GM23248 (cell line): ENCODE data around the gene TGM6. TPM values are rescaled to one million over a fixed set of nuclear protein-coding genes. Genes with fewer than 3 reads are reported as not detected.

Experiments
- DNase-seq: peaks from one replicate; pipeline ENCODE4 v3.0.0-alpha.2; 2015
- H2AFZ ChIP-seq: fragments of 200-600 bp; sonication (generic); 2 replicates; pipeline ENCODE4 v1.6.1; 2016; ENCODE audit warnings: antibody characterized with exemption
- H3F3A ChIP-seq: fragments of 200-600 bp; sonication (generic); 2 replicates; pipeline ENCODE4 v1.6.1; 2016; ENCODE audit warnings: mild to moderate bottlenecking, antibody characterized with exemption, mixed run types; ENCODE audit not compliant: insufficient read depth
- H3K27ac ChIP-seq: fragments of 200-600 bp; sonication (generic); 2 replicates; pipeline ENCODE4 v1.5.1; 2016; ENCODE audit warnings: mild to moderate bottlenecking
- H3K27me3 ChIP-seq: fragments of 200-600 bp; sonication (generic); replicated peaks from 2 replicates; pipeline ENCODE4 v1.6.1; 2016; ENCODE audit warnings: mild to moderate bottlenecking; ENCODE audit not compliant: insufficient read depth
- H3K36me3 ChIP-seq: fragments of 200-600 bp; sonication (generic); 2 replicates; pipeline ENCODE4 v1.6.1; 2016; ENCODE audit warnings: low read depth, mild to moderate bottlenecking
- H3K4me1 ChIP-seq: fragments of 200-600 bp; sonication (generic); 2 replicates; pipeline ENCODE4 v1.6.1; 2016; ENCODE audit warnings: mild to moderate bottlenecking; ENCODE audit not compliant: insufficient read depth
- H3K4me2 ChIP-seq: fragments of 200-600 bp; sonication (generic); one replicate; pipeline ENCODE4 v1.6.1; 2016; ENCODE audit warnings: mild to moderate bottlenecking; ENCODE audit not compliant: unreplicated experiment
- H3K4me3 ChIP-seq: fragments of 200-600 bp; sonication (generic); 2 replicates; pipeline ENCODE4 v1.5.1; 2016; ENCODE audit warnings: mild to moderate bottlenecking
- H3K79me2 ChIP-seq: fragments of 200-600 bp; sonication (generic); 2 replicates; pipeline ENCODE4 v1.6.1; 2016; ENCODE audit warnings: mild to moderate bottlenecking; ENCODE audit not compliant: insufficient read depth
- H3K9ac ChIP-seq: fragments of 200-600 bp; sonication (generic); 2 replicates; pipeline ENCODE4 v1.6.1; 2016; ENCODE audit warnings: mild to moderate bottlenecking
- H3K9me2 ChIP-seq: fragments of 200-600 bp; sonication (generic); 2 replicates; pipeline ENCODE4 v1.6.1; 2016; ENCODE audit warnings: mixed run types, mild to moderate bottlenecking, moderate library complexity; ENCODE audit not compliant: insufficient read depth
- H3K9me3 ChIP-seq: fragments of 200-600 bp; sonication (generic); one replicate; pipeline ENCODE4 v1.6.1; 2017; ENCODE audit warnings: low read depth
- H4K20me1 ChIP-seq: fragments of 200-600 bp; sonication (generic); 2 replicates; pipeline ENCODE4 v1.6.0; 2016; ENCODE audit not compliant: insufficient read depth
- EZH2 ChIP-seq: fragments of 200-600 bp; sonication (generic); IDR thresholded peaks from 2 replicates; pipeline ENCODE4 v1.6.1; 2018; ENCODE audit warnings: antibody characterized with exemption, mild to moderate bottlenecking; ENCODE audit not compliant: insufficient read depth, poor library complexity, severe bottlenecking
- EZH2phosphoT487 ChIP-seq: fragments of 200-600 bp; sonication (generic); IDR thresholded peaks from 2 replicates; pipeline ENCODE4 v1.6.1; 2018; ENCODE audit warnings: antibody characterized with exemption, moderate library complexity, mild to moderate bottlenecking, low read depth; ENCODE audit not compliant: insufficient read depth
- WGBS, 2 experiments: methylation state at CpG; one replicate each; pipeline ENCODE4 v1.1.6; 2015 to 2017; ENCODE audit warnings: low lambda C conversion rate in 2 of 2, low coverage in 1 of 2; ENCODE audit errors: missing lambda C conversion rate in 2 of 2; 5-methylcytosine and 5-hydroxymethylcytosine counted together
- in situ Hi-C: fragments of 300-500 bp; cut with MboI; formaldehyde crosslinking; loops from 2 replicates; pipeline ENCODE4 v1.15.0; 2020
- polyA plus RNA-seq: library from polyadenylated mRNA; unstranded; fragments of >200 nt; fragmentation: Nextera tagmentation; extraction: Ambion mirVana; gene quantifications from 2 replicates; pipeline ENCODE4 v1.2.1, GENCODE V29; 2016
- total RNA-seq: library from RNA; depleted of rRNA; stranded (reverse); fragments of >200 nt; shearing (Covaris generic); gene quantifications from 2 replicates; pipeline ENCODE4 v1.2.3, GENCODE V29; 2014

The TGM6 gene
- total and polyA plus RNA-seq, 2 experiments from 2014 or later = not detected

- DNase-seq = no peak
Observed at GRCh38 chr20:2363587-2363986, 17.1 kb upstream of the TGM6 start.

GRCh38 chr20:2364044-2364443 lies 16.7 kb upstream of the TGM6 start:
- TF ChIP-seq EZH2 (no peak), EZH2phosphoT487 (no peak)
- Histone ChIP-seq H3K27me3 (no peaks in the 10 kb centered on the region), H3K4me3 (no peak overlapping the region), H3K4me1 (peaks cover 10% of the 10 kb centered on the region), H2AFZ (no peak overlapping the region), H3K79me2 (no peaks in the 10 kb centered on the region), H3F3A (0 out of 2 replicates have a peak, but pooled peaks cover 5% of the 10 kb centered on the region), H4K20me1 (no peaks in the 10 kb centered on the region), H3K4me2 (peak overlapping the region; percentile 13), H3K27ac (peak overlapping the region; percentile 16; the same call in 1 of the 2 replicates), H3K9ac (no peak overlapping the region), H3K9me2 (no peaks in the 10 kb centered on the region), H3K9me3 (peaks cover 7% of the 10 kb centered on the region), H3K36me3 (0 out of 2 replicates have a peak, but pooled peaks cover 4% of the 10 kb centered on the region)
- 47 to 54% methylated on average over 4 of the region's 4 CpGs for WGBS, 2 experiments
- in situ Hi-C loops = no loop called here
- DNase-seq = peak; percentile 87

More at GRCh38 chr20:2363587-2363986, 17.1 kb upstream of the TGM6 start:
- H3K9me2 ChIP-seq = no peaks in the 10 kb centered on the region
- H3K4me1 ChIP-seq = peaks cover 10% of the 10 kb centered on the region
- in situ Hi-C loops = no loop called here
- H3K36me3 ChIP-seq = 0 out of 2 replicates have a peak, but pooled peaks cover 4% of the 10 kb centered on the region
- H2AFZ ChIP-seq = no peak overlapping the region
- H3K27ac ChIP-seq = peak overlapping the region; percentile 16; the same call in 1 of the 2 replicates
- H3F3A ChIP-seq = 0 out of 2 replicates have a peak, but pooled peaks cover 5% of the 10 kb centered on the region
- H3K27me3 ChIP-seq = no peaks in the 10 kb centered on the region
- H3K79me2 ChIP-seq = no peaks in the 10 kb centered on the region
- no peak overlapping the region for H3K9ac ChIP-seq
- no peak overlapping the region for H3K4me2 ChIP-seq
- no peaks in the 10 kb centered on the region for H4K20me1 ChIP-seq
- WGBS, 2 experiments = 32 to 64% methylated on average over 1 of the region's 1 CpG
- H3K9me3 ChIP-seq = peaks cover 7% of the 10 kb centered on the region
- TF ChIP-seq EZH2 = no peak
- TF ChIP-seq EZH2phosphoT487 = no peak
- no peak overlapping the region for H3K4me3 ChIP-seq

- no peaks in the 10 kb centered on the region for H4K20me1 ChIP-seq
- no peaks in the 10 kb centered on the region for H3K9me2 ChIP-seq
Observed at GRCh38 chr20:2365091-2365490, 15.6 kb upstream of the TGM6 start.

GRCh38 chr20:2365666-2366065 lies 15.0 kb upstream of the TGM6 start:
- no peak for DNase-seq
- H3K4me1 ChIP-seq = peaks cover 10% of the 10 kb centered on the region
- in situ Hi-C loops = no loop called here
- 36 to 40% methylated on average over 3 of the region's 3 CpGs for whole genome bisulfite sequencing, 2 experiments
- H3K9me3 ChIP-seq = peaks cover 4% of the 10 kb centered on the region
- no peak overlapping the region for H3K9ac ChIP-seq
- no peak overlapping the region for H3K4me2 ChIP-seq
- no peaks in the 10 kb centered on the region for H4K20me1 ChIP-seq
- no peak overlapping the region for H3K4me3 ChIP-seq
- H3K27ac ChIP-seq = no peak overlapping the region
- TF ChIP-seq EZH2 = no peak
- no peak for TF ChIP-seq EZH2phosphoT487
- H3K36me3 ChIP-seq = 0 out of 2 replicates have a peak, but pooled peaks cover 2% of the 10 kb centered on the region
- no peaks in the 10 kb centered on the region for H3K79me2 ChIP-seq
- 0 out of 2 replicates have a peak, but pooled peaks cover 5% of the 10 kb centered on the region for H3F3A ChIP-seq
- no peak overlapping the region for H2AFZ ChIP-seq
- H3K9me2 ChIP-seq = no peaks in the 10 kb centered on the region
- H3K27me3 ChIP-seq = no peaks in the 10 kb centered on the region

More at GRCh38 chr20:2365091-2365490, 15.6 kb upstream of the TGM6 start:
- H3K4me3 ChIP-seq = no peak overlapping the region
- no peaks in the 10 kb centered on the region for H3K79me2 ChIP-seq
- no peak overlapping the region for H3K27ac ChIP-seq
- 0 out of 2 replicates have a peak, but pooled peaks cover 4% of the 10 kb centered on the region for H3K36me3 ChIP-seq
- peaks cover 7% of the 10 kb centered on the region for H3K9me3 ChIP-seq
- 0 out of 2 replicates have a peak, but pooled peaks cover 5% of the 10 kb centered on the region for H3F3A ChIP-seq
- H3K9ac ChIP-seq = no peak overlapping the region
- no peak overlapping the region for H2AFZ ChIP-seq
- TF ChIP-seq EZH2phosphoT487 = no peak
- no peak for TF ChIP-seq EZH2
- no peak overlapping the region for H3K4me2 ChIP-seq
- 71 to 78% methylated on average over 2 of the region's 2 CpGs for WGBS, 2 experiments
- in situ Hi-C loops = no loop called here
- DNase-seq = no peak
- no peaks in the 10 kb centered on the region for H3K27me3 ChIP-seq
- peaks cover 10% of the 10 kb centered on the region for H3K4me1 ChIP-seq
